ENCODE results near the gene AQP5.

DNA sequence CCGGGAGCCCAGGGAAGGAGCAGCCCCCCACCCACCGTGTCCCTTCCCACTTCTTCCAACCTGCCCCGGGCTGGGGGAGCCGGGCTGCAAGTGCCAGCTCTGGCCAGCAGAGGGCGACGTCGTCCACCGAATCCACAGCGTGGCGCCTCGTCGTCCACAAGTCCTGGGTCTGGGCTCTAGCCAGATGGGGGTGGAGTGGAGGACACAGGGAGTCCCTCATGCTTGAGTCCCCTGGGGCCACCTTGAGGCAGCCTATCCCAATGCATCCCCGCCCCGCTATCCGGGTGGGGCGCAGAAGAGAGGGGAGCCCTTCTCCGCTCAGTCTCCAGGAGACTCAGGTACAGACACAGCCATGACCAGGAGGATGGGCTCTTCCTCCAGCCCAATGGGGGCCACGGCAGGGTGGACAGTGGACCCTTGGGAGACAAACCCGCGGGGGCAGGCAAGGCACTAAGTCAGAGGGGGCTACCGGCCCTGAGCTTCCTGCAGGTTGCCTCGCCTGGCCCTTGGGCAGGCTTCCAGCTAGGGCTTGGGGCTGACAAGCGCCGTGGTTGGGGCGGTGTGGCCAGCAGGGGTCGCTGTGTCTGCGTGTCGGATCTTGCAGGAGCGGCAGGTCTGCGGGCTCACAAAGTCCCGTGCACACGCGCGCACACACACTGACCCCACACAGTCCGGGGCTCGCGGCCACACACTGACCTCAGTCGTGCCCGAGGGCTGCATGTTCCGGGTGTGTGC lies 5.5 kb downstream of the AQP5 start:
- peak; percentile 77 to 94 (median 86) for TF ChIP-seq CTCF (IDR thresholded peaks at IDR 0.05)
- peak in 1 of 2 donors; percentile 14 for TF ChIP-seq POLR2A (IDR thresholded peaks at IDR 0.05)
